Measurements from ENCODE around the gene MYO7A. TPM values are rescaled to one million over a fixed set of nuclear protein-coding genes. Genes with fewer than 3 reads are reported as not detected.

Gene MYO7A
- total RNA-seq, 2 experiments from 2014 or later: not detected

GRCh38 chr11:77135069-77135468 lies 7.0 kb downstream of the MYO7A start:
- ATAC-seq (no peak), DNase-seq (no peak)
- ChIA-PET POLR2A (no interaction called here), CTCF (interaction anchor here (2.3 kb wide), 1 partner anchor 8 kb away, joined by 17 read pairs; no protein-coding TSS in a partner anchor)
- H3K9me3 Mint-ChIP-seq (ENCODE audit: insufficient read depth): no peaks in the 10 kb centered on the region
- H3K27ac Mint-ChIP-seq: no peak overlapping the region
- H3K36me3 Mint-ChIP-seq (ENCODE audit: low read depth): no peaks in the 10 kb centered on the region
- H3K27me3 Mint-ChIP-seq (ENCODE audit: low read depth): peaks cover 42% of the 10 kb centered on the region
- H3K4me3 Mint-ChIP-seq: no peak overlapping the region
- no peaks in the 10 kb centered on the region for H3K4me1 Mint-ChIP-seq (ENCODE audit: low read depth)

DNA sequence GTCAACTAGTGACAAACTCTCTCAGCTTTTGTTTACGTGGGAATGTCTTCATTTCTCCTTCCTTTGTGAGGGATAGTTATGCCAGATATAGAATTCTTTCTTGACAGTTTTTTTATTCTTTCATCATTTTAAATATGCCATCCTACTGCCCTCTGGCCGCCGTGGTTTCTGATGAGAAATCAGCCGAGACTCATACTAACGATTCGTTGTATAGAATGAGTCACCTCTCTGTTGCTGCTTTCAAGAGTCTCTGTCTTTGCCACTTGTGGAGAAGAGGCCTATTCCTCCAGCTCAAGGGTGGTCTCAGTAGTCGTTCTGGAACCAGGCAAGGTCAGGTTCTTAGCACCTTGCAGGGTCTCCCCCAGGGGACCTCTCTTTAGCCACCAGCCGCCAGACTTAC lies 8.0 kb downstream of the MYO7A start:
- ChIA-PET CTCF (interaction anchor here (0.6 to 2.3 kb wide), 2 partner anchors 9 to 322 kb away, joined by 3 to 17 read pairs; no protein-coding TSS in a partner anchor), POLR2A (no interaction called here)
- H3K4me3 Mint-ChIP-seq: no peak overlapping the region
- ATAC-seq (no peak), DNase-seq (no peak)
- no peaks in the 10 kb centered on the region for H3K4me1 Mint-ChIP-seq (ENCODE audit: low read depth)
- H3K27ac Mint-ChIP-seq: no peak overlapping the region
- no peaks in the 10 kb centered on the region for H3K36me3 Mint-ChIP-seq (ENCODE audit: low read depth)
- H3K9me3 Mint-ChIP-seq (ENCODE audit: insufficient read depth): no peaks in the 10 kb centered on the region
- peaks cover 48% of the 10 kb centered on the region for H3K27me3 Mint-ChIP-seq (ENCODE audit: low read depth)

DNA sequence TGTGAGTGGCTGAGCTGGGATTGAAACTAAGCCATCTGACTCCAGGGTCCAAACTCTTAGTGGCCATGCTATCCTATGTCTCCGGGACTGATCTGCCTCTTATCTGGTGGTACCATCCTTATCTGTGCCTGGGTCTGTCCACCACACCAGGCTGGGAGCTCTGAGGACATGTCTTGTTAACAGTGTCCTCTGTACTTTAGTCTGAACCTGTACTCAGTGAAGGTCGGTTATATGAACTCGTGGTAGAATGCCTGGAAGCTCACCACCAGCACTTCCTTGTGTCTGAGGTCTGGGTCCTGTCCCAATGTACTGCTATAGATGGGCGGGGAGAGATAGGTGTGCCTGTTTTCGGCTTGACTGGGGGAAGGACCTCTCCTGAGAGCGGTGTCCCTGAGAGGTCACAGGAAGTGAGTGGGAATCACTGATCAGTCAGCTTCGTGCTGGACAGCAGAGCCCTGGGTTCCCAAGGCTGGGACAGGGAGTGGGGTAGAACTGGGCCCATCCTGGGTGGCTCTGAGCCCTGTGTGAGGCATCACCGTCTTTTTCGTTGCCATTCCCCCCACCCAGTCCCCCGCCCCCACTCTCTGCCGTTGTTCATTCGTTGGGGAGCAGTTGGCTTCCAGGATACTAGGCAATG lies 8.9 kb downstream of the MYO7A start:
- ChIA-PET POLR2A (no interaction called here), CTCF (interaction anchor here (0.6 to 2.3 kb wide), 2 partner anchors 10 to 321 kb away, joined by 3 to 17 read pairs; no protein-coding TSS in a partner anchor)
- Mint-ChIP-seq H3K4me3 (no peak overlapping the region), H3K9me3 (ENCODE audit: insufficient read depth) (no peaks in the 10 kb centered on the region), H3K36me3 (ENCODE audit: low read depth) (no peaks in the 10 kb centered on the region), H3K4me1 (ENCODE audit: low read depth) (peaks cover 5% of the 10 kb centered on the region), H3K27ac (no peak overlapping the region), H3K27me3 (ENCODE audit: low read depth) (peaks cover 54% of the 10 kb centered on the region)
- ATAC-seq (no peak), DNase-seq (no peak)

DNA sequence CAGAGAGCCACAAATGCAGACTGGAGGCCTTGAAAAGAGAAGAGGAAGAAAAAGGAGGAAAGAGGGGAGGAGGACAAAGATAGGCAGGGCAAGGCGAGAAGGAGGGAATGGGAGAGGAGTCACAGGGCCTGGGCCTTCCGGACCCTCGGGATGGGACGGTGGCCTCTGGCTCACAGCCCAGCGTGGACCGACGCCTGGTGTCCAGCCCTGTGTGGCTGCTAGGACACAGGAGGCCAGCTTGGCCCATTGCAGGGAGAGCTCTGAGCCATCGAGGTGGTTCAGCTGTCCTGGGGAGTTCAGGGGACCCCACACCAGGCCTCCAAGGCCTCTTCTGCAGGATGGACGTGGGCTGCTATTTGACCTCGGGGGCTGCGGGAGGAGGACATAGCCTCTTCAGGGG lies 9.4 kb downstream of the MYO7A start:
- no peak for DNase-seq
- no peak for ATAC-seq
- Mint-ChIP-seq H3K36me3 (ENCODE audit: low read depth) (no peaks in the 10 kb centered on the region), H3K4me3 (no peak overlapping the region), H3K27ac (no peak overlapping the region), H3K9me3 (ENCODE audit: insufficient read depth) (no peaks in the 10 kb centered on the region), H3K4me1 (ENCODE audit: low read depth) (peaks cover 10% of the 10 kb centered on the region), H3K27me3 (ENCODE audit: low read depth) (peaks cover 55% of the 10 kb centered on the region)
- ChIA-PET CTCF (interaction anchor here (2.3 kb wide), 1 partner anchor 10 kb away, joined by 17 read pairs; no protein-coding TSS in a partner anchor), POLR2A (no interaction called here)

DNA sequence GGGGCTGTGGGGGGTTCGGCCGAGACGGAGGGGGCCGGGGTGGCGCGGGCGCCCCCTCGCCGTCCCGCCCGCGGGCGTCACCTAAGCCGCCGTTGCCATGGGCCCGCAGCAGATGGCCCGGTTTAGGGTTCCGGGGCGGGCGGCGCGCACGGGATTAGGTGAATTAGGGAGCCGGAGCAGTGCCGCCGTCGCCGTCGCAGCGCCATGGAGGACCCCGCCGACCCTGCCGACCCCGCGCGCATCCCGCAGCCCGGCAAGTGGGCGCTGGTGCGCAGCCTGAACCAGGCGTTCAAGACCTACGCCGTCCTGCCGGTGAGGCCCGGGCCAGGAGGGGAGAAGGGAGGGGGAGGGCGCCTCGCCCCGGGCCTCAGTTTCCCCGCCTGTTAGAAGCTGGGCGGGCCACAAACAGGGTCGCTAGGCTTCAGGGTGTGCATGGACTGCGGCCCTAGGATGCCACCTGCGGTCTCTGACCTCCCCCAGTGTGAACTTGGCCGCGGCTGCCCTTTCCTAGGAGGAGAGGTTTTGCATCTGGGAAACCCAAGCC lies 10.1 kb downstream of the MYO7A start:
- DNase-seq (no peak), ATAC-seq (no peak)
- no peaks in the 10 kb centered on the region for H3K36me3 Mint-ChIP-seq (ENCODE audit: low read depth)
- H3K4me1 Mint-ChIP-seq (ENCODE audit: low read depth): peaks cover 16% of the 10 kb centered on the region
- POLR2A ChIA-PET: no interaction called here
- no peaks in the 10 kb centered on the region for H3K9me3 Mint-ChIP-seq (ENCODE audit: insufficient read depth)
- H3K4me3 Mint-ChIP-seq: no peak overlapping the region
- H3K27me3 Mint-ChIP-seq (ENCODE audit: low read depth): peaks cover 56% of the 10 kb centered on the region
- CTCF ChIA-PET: no interaction called here
- H3K27ac Mint-ChIP-seq: no peak overlapping the region

DNA sequence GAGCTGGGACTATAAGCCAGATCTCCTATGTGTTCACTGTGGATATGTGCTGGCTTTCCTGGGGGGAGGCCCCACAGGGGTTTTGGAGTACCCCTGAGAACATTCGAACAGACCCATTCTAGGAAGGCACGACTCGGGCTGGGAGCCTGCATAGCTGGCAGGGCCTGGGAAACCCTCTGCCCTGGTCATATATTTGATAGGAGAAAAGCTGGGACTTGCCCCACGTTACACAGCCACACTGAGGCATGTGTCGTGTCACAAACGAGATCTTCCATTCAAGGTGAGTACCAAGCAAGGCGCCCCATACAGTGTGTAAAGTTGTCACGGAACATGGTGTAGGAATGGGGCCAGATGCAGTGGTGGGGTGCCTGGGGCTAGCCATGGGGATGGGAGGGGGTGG lies 11.2 kb downstream of the MYO7A start:
- no peaks in the 10 kb centered on the region for H3K36me3 Mint-ChIP-seq (ENCODE audit: low read depth)
- ChIA-PET CTCF (interaction anchor here (4.3 kb wide), 1 partner anchor 11 kb away, joined by 23 read pairs; the partner anchor contains the start of gene MYO7A), POLR2A (no interaction called here)
- H3K27ac Mint-ChIP-seq: no peak overlapping the region
- no peak overlapping the region for H3K4me3 Mint-ChIP-seq
- DNase-seq: no peak
- H3K4me1 Mint-ChIP-seq (ENCODE audit: low read depth): peaks cover 17% of the 10 kb centered on the region
- H3K9me3 Mint-ChIP-seq (ENCODE audit: insufficient read depth): no peaks in the 10 kb centered on the region
- ATAC-seq: no peak
- H3K27me3 Mint-ChIP-seq (ENCODE audit: low read depth): peaks cover 64% of the 10 kb centered on the region

DNA sequence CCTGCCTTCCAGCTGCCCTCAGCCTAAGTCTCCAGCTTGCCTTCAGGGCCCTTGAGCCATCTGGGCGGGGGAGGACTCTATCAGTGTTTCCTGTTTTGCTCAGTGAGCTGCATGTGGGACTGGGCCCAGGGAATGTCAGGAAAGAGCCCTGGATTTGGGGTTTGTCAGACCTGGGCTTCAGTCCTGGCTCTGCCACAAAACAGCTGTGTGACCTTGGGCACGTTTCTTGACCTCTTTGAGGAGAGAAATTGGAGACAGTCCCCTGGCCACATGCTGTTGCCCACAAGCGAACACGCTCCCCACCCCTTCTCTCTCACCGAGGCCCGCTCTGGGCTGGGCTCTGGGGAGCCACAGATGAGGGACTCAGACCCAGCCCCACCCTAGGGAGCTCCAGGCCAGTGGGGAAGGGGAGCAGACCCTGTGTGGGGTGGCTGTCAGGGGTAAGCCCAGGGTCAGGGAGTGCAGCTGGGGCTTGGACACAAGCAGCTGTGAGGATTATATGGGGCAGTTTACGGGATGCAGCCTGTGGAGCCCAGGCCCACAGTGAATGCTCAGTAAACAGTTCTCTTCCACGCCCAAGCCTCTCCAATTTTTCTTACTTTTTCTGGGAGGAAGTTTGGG lies 12.3 kb downstream of the MYO7A start:
- DNase-seq (no peak), ATAC-seq (no peak)
- peaks cover 68% of the 10 kb centered on the region for H3K27me3 Mint-ChIP-seq (ENCODE audit: low read depth)
- POLR2A ChIA-PET: no interaction called here
- H3K27ac Mint-ChIP-seq: no peak overlapping the region
- H3K36me3 Mint-ChIP-seq (ENCODE audit: low read depth): no peaks in the 10 kb centered on the region
- H3K9me3 Mint-ChIP-seq (ENCODE audit: insufficient read depth): no peaks in the 10 kb centered on the region
- peaks cover 17% of the 10 kb centered on the region for H3K4me1 Mint-ChIP-seq (ENCODE audit: low read depth)
- H3K4me3 Mint-ChIP-seq: no peak overlapping the region
- CTCF ChIA-PET: interaction anchor here (1.1 to 4.3 kb wide), 4 partner anchors 10 to 92 kb away, joined by 3 to 23 read pairs (median 4); partner anchors contain the start of gene MYO7A

DNA sequence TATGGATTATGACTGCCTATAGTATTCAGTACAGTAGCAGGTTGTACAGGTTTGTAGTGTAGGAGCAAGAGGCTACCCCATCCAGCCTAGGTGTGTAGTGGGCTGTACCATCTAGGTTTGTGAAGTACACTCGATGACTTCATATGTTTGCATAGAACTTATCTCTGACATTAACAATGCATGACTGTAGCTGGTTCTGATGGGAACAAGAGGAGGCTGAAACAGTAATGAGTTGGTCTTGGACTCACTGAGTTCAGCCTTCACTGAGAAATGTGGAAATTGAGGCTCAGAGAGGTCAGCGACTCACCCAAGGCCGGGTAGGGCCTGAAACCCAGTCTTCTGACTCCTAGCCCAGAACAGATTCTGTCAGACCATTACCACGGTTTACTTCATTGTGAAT lies 13.0 kb downstream of the MYO7A start:
- Mint-ChIP-seq H3K36me3 (ENCODE audit: low read depth) (no peaks in the 10 kb centered on the region), H3K9me3 (ENCODE audit: insufficient read depth) (no peaks in the 10 kb centered on the region), H3K27me3 (ENCODE audit: low read depth) (peaks cover 68% of the 10 kb centered on the region), H3K27ac (no peak overlapping the region), H3K4me3 (no peak overlapping the region), H3K4me1 (ENCODE audit: low read depth) (peaks cover 17% of the 10 kb centered on the region)
- no peak for ATAC-seq
- DNase-seq: no peak
- ChIA-PET POLR2A (no interaction called here), CTCF (interaction anchor here (1.1 to 4.3 kb wide), 4 partner anchors 11 to 93 kb away, joined by 3 to 23 read pairs (median 4); partner anchors contain the start of gene MYO7A)

- CTCF ChIA-PET: interaction anchor here (1.2 to 4.3 kb wide), 3 partner anchors 14 to 93 kb away, joined by 3 to 23 read pairs (median 5); partner anchors contain the start of gene MYO7A
- POLR2A ChIA-PET: no interaction called here
Measured at GRCh38 chr11:77141475-77141874, 13.4 kb downstream of the MYO7A start.

GRCh38 chr11:77142091-77142975 lies 14.3 kb downstream of the MYO7A start:
- Mint-ChIP-seq H3K4me3 (peak overlapping the region; percentile 22), H3K4me1 (ENCODE audit: low read depth) (peaks cover 19% of the 10 kb centered on the region), H3K9me3 (ENCODE audit: insufficient read depth) (no peaks in the 10 kb centered on the region), H3K27ac (no peak overlapping the region), H3K36me3 (ENCODE audit: low read depth) (no peaks in the 10 kb centered on the region), H3K27me3 (ENCODE audit: low read depth) (peaks cover 66% of the 10 kb centered on the region)
- peak; percentile 78 for DNase-seq
- ChIA-PET POLR2A (no interaction called here), CTCF (interaction anchor here (1.1 to 4.3 kb wide), 2 partner anchors 14 to 51 kb away, joined by 3 to 23 read pairs; partner anchors contain the start of gene MYO7A)
- ATAC-seq: peak; percentile 88

More at GRCh38 chr11:77141475-77141874, 13.4 kb downstream of the MYO7A start:
- Mint-ChIP-seq H3K4me3 (no peak overlapping the region), H3K9me3 (ENCODE audit: insufficient read depth) (no peaks in the 10 kb centered on the region), H3K36me3 (ENCODE audit: low read depth) (no peaks in the 10 kb centered on the region), H3K27me3 (ENCODE audit: low read depth) (peaks cover 68% of the 10 kb centered on the region), H3K27ac (no peak overlapping the region), H3K4me1 (ENCODE audit: low read depth) (peaks cover 17% of the 10 kb centered on the region)
- ATAC-seq: no peak
- DNase-seq: no peak

- Mint-ChIP-seq H3K4me3 (no peak overlapping the region), H3K36me3 (ENCODE audit: low read depth) (no peaks in the 10 kb centered on the region), H3K27ac (no peak overlapping the region), H3K4me1 (ENCODE audit: low read depth) (peaks cover 30% of the 10 kb centered on the region), H3K9me3 (ENCODE audit: insufficient read depth) (no peaks in the 10 kb centered on the region), H3K27me3 (ENCODE audit: low read depth) (peaks cover 70% of the 10 kb centered on the region)
- no peak for ATAC-seq
- DNase-seq: no peak
- POLR2A ChIA-PET: no interaction called here
- CTCF ChIA-PET: interaction anchor here (0.6 to 4.3 kb wide), 3 partner anchors 16 to 52 kb away, joined by 3 to 23 read pairs (median 3); partner anchors contain the start of gene MYO7A
Measured at GRCh38 chr11:77143405-77144020, 15.5 kb downstream of the MYO7A start.

Data from activated CD8-positive, alpha-beta T cell treated with anti-CD3 and anti-CD28 coated beads, Interleukin-2, amount 10 ng/mL, durations not matched to agents 7 days and 5 days (primary cell).